ENCODE data around the gene CRY1.

GRCh38 chr12:107127482-107128430 lies 34.4 kb upstream of the CRY1 start:
- TF ChIP-seq CTCF (IDR thresholded peaks at IDR 0.05; ENCODE audit: poor library complexity, severe bottlenecking) (no peak), EZH2 (IDR thresholded peaks at IDR 0.05; ENCODE audit: borderline replicate concordance, insufficient read depth, low read length, poor library complexity, severe bottlenecking) (no peak), EP300 (conservative IDR thresholded peaks at IDR 0.05; ENCODE audit: poor library complexity, severe bottlenecking) (no peak)

Data from neural cell (in vitro differentiated cells).